ENCODE measurements around the gene ZFPL1.

- TF ChIP-seq CTCF (IDR thresholded peaks at IDR 0.05; ENCODE audit: low read depth, low read length), result no peak
- no peak for TF ChIP-seq POLR2A (IDR thresholded peaks at IDR 0.05; ENCODE audit: extremely low read depth, insufficient read length)
- TF ChIP-seq MAX (IDR thresholded peaks at IDR 0.05; ENCODE audit: low read depth, low read length), result no peak
Observed at GRCh38 chr11:65072631-65072966, 11.4 kb upstream of the ZFPL1 start.
